ENCODE results near the gene NUP98. TPM values are rescaled to one million over a fixed set of nuclear protein-coding genes. Genes with fewer than 3 reads are reported as not detected.

The NUP98 gene
- total and polyA plus RNA-seq, 2 of the 13 experiments (the other 11 are each of a cell fraction or from before 2014, with no cell fraction given) = 76.6 to 85.3 TPM

GRCh38 chr11:3635641-3636375 is 161.5 kb downstream of the NUP98 start:
- TF ChIP-seq YEATS2 (CRISPR knock-in tag; IDR thresholded peaks at IDR 0.05; ENCODE audit: borderline replicate concordance) (no peak), ZNF253 (CRISPR knock-in tag; IDR thresholded peaks at IDR 0.05; ENCODE audit: borderline replicate concordance) (no peak), CREB1 (IDR thresholded peaks at IDR 0.05) (peak; percentile 40), CREB1 (CRISPR knock-in tag; IDR thresholded peaks at IDR 0.05) (no peak), ZNF232 (CRISPR knock-in tag; IDR thresholded peaks at IDR 0.05; ENCODE audit: borderline replicate concordance) (no peak), MAZ (IDR thresholded peaks at IDR 0.05; ENCODE audit: borderline replicate concordance, low read depth, low read length) (no peak), MAZ (CRISPR knock-in tag; IDR thresholded peaks at IDR 0.05; ENCODE audit: low read depth) (no peak)
- intact Hi-C loops (cut with micrococcal nuclease; ENCODE audit: unreplicated experiment) = no loop called here
- no peak overlapping the region for H3K27ac ChIP-seq (ENCODE audit: extremely low read length, insufficient read depth, low read length)
- in situ Hi-C loops (cut with HindIII; ENCODE audit: extremely low pct_ligation_motif_present, low pct_unique_long_range_greater_than_20kb) = no loop called here
- CTCF ChIA-PET (ENCODE audit: low intra/inter-chr PET ratio, low total read pairs) = no interaction called here
- no peak for DNase-seq (ENCODE audit: low spot score)
- no peaks in the 10 kb centered on the region for H3K36me3 ChIP-seq (replicated peaks in 1 of 2; ENCODE audit: control insufficient read depth in 1 of 2, insufficient read depth in 2 of 2, low read length in 2 of 2)
- H3K4me3 ChIP-seq (replicated peaks in 1 of 3; ENCODE audit: insufficient read depth in 1 of 3, low read depth in 2 of 3, low read length in 3 of 3) = no peak overlapping the region
- H3K9ac ChIP-seq (ENCODE audit: insufficient read depth, low read depth, low read length) = no peak overlapping the region
- H3K4me2 ChIP-seq (ENCODE audit: low read depth, low read length) = no peak overlapping the region
- no TSS peak for BruUV-seq (replicated peaks)
- H3K9me3 ChIP-seq (ENCODE audit: low read length) = no peaks in the 10 kb centered on the region
- no peaks in the 10 kb centered on the region for H3K79me2 ChIP-seq (ENCODE audit: insufficient read depth, low read length)
- no peak overlapping the region for H2AFZ ChIP-seq (ENCODE audit: low read length)
- H3K4me1 ChIP-seq (ENCODE audit: insufficient read depth, low read length) = no peaks in the 10 kb centered on the region
- ATAC-seq = no peak
- 49% methylated on average over 8 of the region's 15 CpGs for WGBS (ENCODE audit: low lambda C conversion rate)
- POLR2A ChIA-PET = no interaction called here
- H3K27me3 ChIP-seq (ENCODE audit: control insufficient read depth in 1 of 2, insufficient read depth in 2 of 2, low read length in 2 of 2) = peaks cover 6 to 51% of the 10 kb centered on the region in 2 experiments; a peak in 4 of 5 replicates
- H4K20me1 ChIP-seq (ENCODE audit: insufficient read depth, low read length) = no peaks in the 10 kb centered on the region
- no peak for FAIRE-seq

GRCh38 chr11:3632070-3632660 is 165.2 kb downstream of the NUP98 start:
- Histone ChIP-seq H3K36me3 (replicated peaks in 1 of 2; ENCODE audit: control insufficient read depth in 1 of 2, insufficient read depth in 2 of 2, low read length in 2 of 2) (no peaks in the 10 kb centered on the region), H3K4me3 (replicated peaks in 1 of 3; ENCODE audit: insufficient read depth in 1 of 3, low read depth in 2 of 3, low read length in 3 of 3) (no peak overlapping the region), H3K9me3 (ENCODE audit: low read length) (no peaks in the 10 kb centered on the region), H3K4me1 (ENCODE audit: insufficient read depth, low read length) (no peaks in the 10 kb centered on the region), H3K9ac (ENCODE audit: insufficient read depth, low read depth, low read length) (no peak overlapping the region), H4K20me1 (ENCODE audit: insufficient read depth, low read length) (no peaks in the 10 kb centered on the region), H3K4me2 (ENCODE audit: low read depth, low read length) (no peak overlapping the region), H3K79me2 (ENCODE audit: insufficient read depth, low read length) (no peaks in the 10 kb centered on the region), H3K27ac (ENCODE audit: extremely low read length, insufficient read depth, low read length) (no peak overlapping the region), H2AFZ (ENCODE audit: low read length) (no peak overlapping the region), H3K27me3 (ENCODE audit: control insufficient read depth in 1 of 2, insufficient read depth in 2 of 2, low read length in 2 of 2) (peaks cover 6 to 45% of the 10 kb centered on the region in 2 experiments; a peak in 4 of 5 replicates)
- intact Hi-C loops (cut with micrococcal nuclease; ENCODE audit: unreplicated experiment) = no loop called here
- in situ Hi-C loops (cut with HindIII; ENCODE audit: extremely low pct_ligation_motif_present, low pct_unique_long_range_greater_than_20kb) = no loop called here
- TF ChIP-seq PAF1 (CRISPR knock-in tag; IDR thresholded peaks at IDR 0.05) (no peak), RNF219 (CRISPR knock-in tag; IDR thresholded peaks at IDR 0.05) (no peak), TSC22D2 (CRISPR knock-in tag; IDR thresholded peaks at IDR 0.05; ENCODE audit: borderline replicate concordance) (no peak), GABPA (IDR thresholded peaks at IDR 0.05; ENCODE audit: low read depth, low read length) (no peak), GABPA (CRISPR knock-in tag; IDR thresholded peaks at IDR 0.05; ENCODE audit: low read depth) (no peak)
- no peak for FAIRE-seq
- WGBS (ENCODE audit: low lambda C conversion rate) = 21% methylated on average over 5 of the region's 5 CpGs
- ChIA-PET CTCF (ENCODE audit: low intra/inter-chr PET ratio, low total read pairs) (no interaction called here), POLR2A (interaction anchor here (1.2 kb wide), 1 partner anchor 11 kb away, joined by 3 read pairs; no protein-coding TSS in a partner anchor)
- no peak for ATAC-seq
- BruUV-seq (replicated peaks) = no TSS peak
- no peak for DNase-seq (ENCODE audit: low spot score)
